Prostate gland (tissue), 2 donors: ENCODE measurements around the gene ZBTB40.

Experiments used
- POLR2A ChIP-seq: fragments of 450-650 bp; IDR thresholded peaks from one replicate; pipeline ENCODE4 v1.6.1; 2016; ENCODE audit warnings: antibody characterized with exemption, mild to moderate bottlenecking
- TF ChIP-seq, protein P1 (sequence below), 4 experiments: fragments of 200-600 bp in 2 of 4; fragments of 450-650 bp in 2 of 4; sonication (generic) in 2 of 4; IDR thresholded peaks; 1 replicate in 3 of 4; 2 replicates in 1 of 4; pipeline ENCODE4 v1.5.1; 2016 to 2019; ENCODE audit warnings: antibody characterized with exemption in 4 of 4, mild to moderate bottlenecking in 2 of 4, moderate library complexity in 2 of 4

DNA sequence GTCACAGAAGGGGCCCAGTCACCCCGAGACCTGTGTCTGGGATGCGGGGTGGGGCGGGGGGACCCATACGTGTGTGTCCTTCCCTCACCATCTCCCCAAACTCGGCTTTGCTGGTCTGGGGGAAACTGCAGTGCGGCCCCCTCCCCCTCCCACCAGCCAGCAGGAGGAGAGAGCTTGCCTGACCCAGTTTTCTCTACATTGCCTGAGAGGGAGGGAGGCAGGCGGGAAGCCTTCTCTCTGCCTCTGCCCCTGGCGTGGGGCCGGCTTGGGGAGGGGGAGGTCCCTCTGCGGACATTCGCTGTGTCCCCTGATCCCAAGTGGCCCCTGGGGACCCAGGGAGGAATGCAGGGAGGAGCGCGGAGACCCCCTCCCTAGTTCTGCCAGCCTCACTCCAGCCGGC, 115.5 kb downstream of the ZBTB40 start:
- TF ChIP-seq, protein P1, sequence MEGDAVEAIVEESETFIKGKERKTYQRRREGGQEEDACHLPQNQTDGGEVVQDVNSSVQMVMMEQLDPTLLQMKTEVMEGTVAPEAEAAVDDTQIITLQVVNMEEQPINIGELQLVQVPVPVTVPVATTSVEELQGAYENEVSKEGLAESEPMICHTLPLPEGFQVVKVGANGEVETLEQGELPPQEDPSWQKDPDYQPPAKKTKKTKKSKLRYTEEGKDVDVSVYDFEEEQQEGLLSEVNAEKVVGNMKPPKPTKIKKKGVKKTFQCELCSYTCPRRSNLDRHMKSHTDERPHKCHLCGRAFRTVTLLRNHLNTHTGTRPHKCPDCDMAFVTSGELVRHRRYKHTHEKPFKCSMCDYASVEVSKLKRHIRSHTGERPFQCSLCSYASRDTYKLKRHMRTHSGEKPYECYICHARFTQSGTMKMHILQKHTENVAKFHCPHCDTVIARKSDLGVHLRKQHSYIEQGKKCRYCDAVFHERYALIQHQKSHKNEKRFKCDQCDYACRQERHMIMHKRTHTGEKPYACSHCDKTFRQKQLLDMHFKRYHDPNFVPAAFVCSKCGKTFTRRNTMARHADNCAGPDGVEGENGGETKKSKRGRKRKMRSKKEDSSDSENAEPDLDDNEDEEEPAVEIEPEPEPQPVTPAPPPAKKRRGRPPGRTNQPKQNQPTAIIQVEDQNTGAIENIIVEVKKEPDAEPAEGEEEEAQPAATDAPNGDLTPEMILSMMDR (IDR thresholded peaks at IDR 0.05) = no peak
- no peak for TF ChIP-seq POLR2A
